Superior temporal gyrus (tissue), 1 donor: ENCODE measurements around the gene IQGAP1.
"Not testable (repeated sequence)": the region's sequence is repeated elsewhere in the genome, so short reads cannot be mapped to it uniquely, and the experiment has no call there.

Source experiments
- DNase-seq: peaks from one replicate; pipeline ENCODE4 v3.0.0-alpha.2; 2016; ENCODE audit errors: extremely low spot score

IQGAP1 gene

GRCh38 chr15:90410316-90410715, 22.3 kb downstream of the IQGAP1 start:
- DNase-seq = not testable (repeated sequence)

GRCh38 chr15:90411176-90411575, 23.1 kb downstream of the IQGAP1 start:
- DNase-seq = no peak

- DNase-seq = no peak
Measured at GRCh38 chr15:90412356-90413194, 24.5 kb downstream of the IQGAP1 start.

- DNase-seq = no peak
Measured at GRCh38 chr15:90413411-90414379, 25.7 kb downstream of the IQGAP1 start.

- DNase-seq = no peak
Measured at GRCh38 chr15:90414408-90415028, 26.5 kb downstream of the IQGAP1 start.

- not testable (repeated sequence) for DNase-seq
Measured at GRCh38 chr15:90416052-90416451, 28.0 kb downstream of the IQGAP1 start.

- no peak for DNase-seq
Measured at GRCh38 chr15:90418627-90419026, 30.6 kb downstream of the IQGAP1 start.

GRCh38 chr15:90419206-90419605, 31.2 kb downstream of the IQGAP1 start:
- no peak for DNase-seq

- peak; percentile 60 for DNase-seq
Measured at GRCh38 chr15:90419738-90420406, 31.8 kb downstream of the IQGAP1 start.

GRCh38 chr15:90420451-90420850, 32.4 kb downstream of the IQGAP1 start:
- no peak for DNase-seq

- no peak for DNase-seq
Measured at GRCh38 chr15:90421527-90421926, 33.5 kb downstream of the IQGAP1 start.

GRCh38 chr15:90422043-90422442, 34.0 kb downstream of the IQGAP1 start:
- no peak for DNase-seq

GRCh38 chr15:90422936-90423335, 34.9 kb downstream of the IQGAP1 start:
- DNase-seq = no peak

GRCh38 chr15:90423801-90424319, 35.8 kb downstream of the IQGAP1 start:
- no peak for DNase-seq

GRCh38 chr15:90425726-90426346, 37.8 kb downstream of the IQGAP1 start:
- no peak for DNase-seq

GRCh38 chr15:90427185-90427584, 39.1 kb downstream of the IQGAP1 start:
- DNase-seq = no peak

GRCh38 chr15:90432253-90432652, 44.2 kb downstream of the IQGAP1 start:
- no peak for DNase-seq

GRCh38 chr15:90435652-90436337, 47.8 kb downstream of the IQGAP1 start:
- DNase-seq = no peak

GRCh38 chr15:90436952-90437351, 48.9 kb downstream of the IQGAP1 start:
- no peak for DNase-seq

GRCh38 chr15:90437516-90437915, 49.5 kb downstream of the IQGAP1 start:
- no peak for DNase-seq
